NT2/D1 (cell line): ENCODE measurements around the gene KDM4C.

ENCODE experiments used
- DNase-seq: peaks from one replicate; pipeline ENCODE4 v3.0.0-alpha.2; 2011; ENCODE audit warnings: low read depth, low spot score
- H3K27me3 ChIP-seq: 2 replicates; pipeline ENCODE4 v1.6.0; 2011; ENCODE audit warnings: mild to moderate bottlenecking; ENCODE audit not compliant: insufficient read length, insufficient read depth
- H3K36me3 ChIP-seq: 2 replicates; pipeline ENCODE4 v1.6.1; 2011; ENCODE audit warnings: mild to moderate bottlenecking, low read length, mixed read lengths; ENCODE audit not compliant: insufficient read depth, insufficient read length
- H3K4me1 ChIP-seq: 2 replicates; pipeline ENCODE4 v1.5.1; 2011; ENCODE audit not compliant: insufficient read depth, insufficient read length
- H3K4me3 ChIP-seq: 2 replicates; pipeline ENCODE4 v1.5.1; 2011; ENCODE audit warnings: low read depth; ENCODE audit not compliant: insufficient read length
- H3K9ac ChIP-seq: 2 replicates; pipeline ENCODE4 v1.6.0; 2011; ENCODE audit warnings: low read depth; ENCODE audit not compliant: insufficient read length
- H3K9me3 ChIP-seq: 2 replicates; pipeline ENCODE4 v1.5.1; 2011; ENCODE audit warnings: mild to moderate bottlenecking, low read length; ENCODE audit not compliant: insufficient read depth
- SUZ12 ChIP-seq: IDR thresholded peaks from 2 replicates; pipeline ENCODE4 v1.6.1; 2011; ENCODE audit not compliant: insufficient read length, insufficient read depth; ENCODE audit errors: extremely low read depth
- YY1 ChIP-seq: IDR thresholded peaks from 2 replicates; pipeline ENCODE4 v1.6.1; 2011; ENCODE audit not compliant: insufficient read length, insufficient read depth
- ZNF274 ChIP-seq: IDR thresholded peaks from 2 replicates; pipeline ENCODE4 v1.6.1; 2011; ENCODE audit warnings: mild to moderate bottlenecking, low read depth, low read length

KDM4C gene

DNA sequence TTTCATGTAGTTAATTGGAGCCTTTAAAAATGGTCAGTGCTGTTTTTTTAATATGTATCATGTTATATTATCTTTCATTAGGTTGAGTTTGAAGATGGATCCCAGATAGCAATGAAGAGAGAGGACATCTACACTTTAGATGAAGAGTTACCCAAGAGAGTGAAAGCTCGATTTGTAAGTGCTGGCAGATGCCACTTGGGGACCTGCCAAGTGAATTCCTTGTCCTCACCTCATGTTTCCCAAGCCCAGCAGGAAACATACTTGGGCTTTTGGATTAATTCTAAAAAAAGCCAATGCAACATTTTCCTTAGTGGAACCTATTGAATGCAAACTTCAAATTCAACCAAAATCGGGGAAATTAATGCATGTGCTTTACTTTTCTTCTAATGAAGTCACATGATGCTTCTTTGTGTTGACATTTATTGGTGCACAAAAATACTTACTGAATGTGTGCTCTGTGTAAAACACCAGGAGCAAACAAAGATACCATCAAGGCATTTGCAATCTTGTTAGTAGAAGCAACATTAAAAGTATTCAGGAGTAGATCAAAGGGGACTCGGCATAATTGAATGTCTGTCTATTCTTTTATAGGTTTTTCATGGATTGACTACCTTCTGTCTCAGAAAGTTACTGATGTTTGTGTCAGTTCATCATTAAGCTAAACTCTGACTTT, 412.1 kb downstream of the KDM4C start:
- DNase-seq = no peak
- Histone ChIP-seq H3K4me3 (no peak overlapping the region), H3K27me3 (no peaks in the 10 kb centered on the region), H3K9me3 (no peaks in the 10 kb centered on the region), H3K36me3 (no peaks in the 10 kb centered on the region), H3K9ac (no peak overlapping the region), H3K4me1 (no peaks in the 10 kb centered on the region)
- TF ChIP-seq ZNF274 = no peak
- no peak for TF ChIP-seq SUZ12
- TF ChIP-seq YY1 = no peak

DNA sequence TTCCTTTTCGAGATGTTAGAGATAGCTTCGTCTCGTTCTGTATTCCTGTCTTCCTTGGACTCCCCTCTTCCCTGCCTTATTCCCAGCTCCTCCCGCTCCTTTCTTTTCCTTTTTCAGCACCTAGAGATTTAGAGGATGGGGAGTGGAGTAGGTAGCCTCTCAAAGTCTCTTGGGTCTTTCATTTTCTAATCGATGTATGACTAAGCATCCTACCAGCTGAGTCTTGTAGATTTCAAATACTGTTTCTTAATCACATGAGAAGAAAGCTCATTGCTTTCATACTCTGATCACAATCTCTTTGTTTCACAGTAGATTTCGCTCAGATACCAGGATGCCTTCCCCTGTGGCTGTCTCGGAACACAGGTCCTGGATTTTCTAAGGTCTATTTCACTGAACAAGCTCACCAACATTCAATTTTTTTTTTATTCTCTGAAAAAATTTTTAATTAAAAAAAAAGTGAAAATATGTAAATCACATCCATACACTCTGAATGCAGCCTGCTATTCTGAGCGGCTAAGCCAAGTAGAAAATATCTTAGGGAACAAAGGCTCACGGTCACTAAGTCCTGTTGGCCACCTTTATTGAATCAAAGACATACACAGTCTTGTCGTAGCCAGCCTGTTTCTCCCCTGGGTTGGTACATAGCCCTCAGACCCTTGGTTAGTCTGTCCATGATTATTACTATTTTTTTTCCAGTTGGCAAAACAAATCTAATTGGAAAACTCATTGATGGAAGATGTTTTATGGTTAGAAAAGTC, 413.8 kb downstream of the KDM4C start:
- Histone ChIP-seq H3K9me3 (no peaks in the 10 kb centered on the region), H3K4me1 (no peaks in the 10 kb centered on the region), H3K9ac (no peak overlapping the region), H3K4me3 (no peak overlapping the region), H3K27me3 (no peaks in the 10 kb centered on the region), H3K36me3 (no peaks in the 10 kb centered on the region)
- TF ChIP-seq ZNF274 = no peak
- TF ChIP-seq YY1 = no peak
- no peak for TF ChIP-seq SUZ12
- no peak for DNase-seq

DNA sequence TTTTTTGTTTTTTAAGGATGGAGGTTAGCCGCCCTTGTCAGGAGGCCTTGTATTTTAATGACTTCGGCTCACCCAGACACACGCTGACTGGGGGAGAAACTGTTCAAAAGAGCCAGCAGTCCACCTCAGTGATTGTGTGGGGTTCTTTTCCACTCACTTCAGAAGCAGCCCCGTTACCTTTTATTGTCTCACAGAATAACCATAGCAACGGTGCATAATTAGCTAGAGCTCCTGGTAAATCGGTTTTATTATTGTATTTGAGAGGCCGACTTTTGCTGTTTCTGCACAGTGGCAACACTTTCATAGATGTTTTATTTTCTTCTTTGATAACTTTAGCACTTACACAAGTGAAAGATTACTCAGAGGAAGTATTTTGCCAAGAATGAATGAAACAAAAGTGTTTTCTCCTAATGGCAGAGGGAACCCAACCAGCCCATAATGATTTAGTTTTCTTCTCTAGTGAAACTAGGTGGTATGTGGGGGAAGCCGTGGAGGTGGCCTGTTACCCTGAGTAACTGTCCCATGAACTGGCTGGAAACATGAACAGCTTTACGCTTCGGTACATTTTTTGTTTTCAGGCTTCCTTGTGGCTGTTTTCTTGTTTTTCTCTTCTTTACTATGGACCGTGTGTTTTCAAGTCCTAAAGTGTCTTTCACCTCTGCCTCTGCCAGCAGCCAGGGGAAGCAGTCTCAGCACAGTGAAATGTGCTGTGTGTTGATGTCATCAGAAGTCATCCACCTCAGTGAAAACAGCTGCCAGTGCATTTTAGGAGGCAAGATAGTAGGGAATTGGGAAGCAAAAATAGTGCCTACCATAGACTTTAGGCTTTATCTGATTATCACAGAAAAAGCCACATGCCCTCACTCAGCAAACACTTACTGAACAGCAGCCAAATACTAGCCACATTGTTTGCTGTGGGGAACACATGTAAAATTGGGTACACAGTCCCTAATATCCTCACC, 414.7 kb downstream of the KDM4C start:
- Histone ChIP-seq H3K9me3 (no peaks in the 10 kb centered on the region), H3K27me3 (no peaks in the 10 kb centered on the region), H3K4me3 (no peak overlapping the region), H3K9ac (no peak overlapping the region), H3K36me3 (no peaks in the 10 kb centered on the region), H3K4me1 (no peaks in the 10 kb centered on the region)
- no peak for TF ChIP-seq ZNF274
- no peak for TF ChIP-seq YY1
- no peak for TF ChIP-seq SUZ12
- DNase-seq = no peak

DNA sequence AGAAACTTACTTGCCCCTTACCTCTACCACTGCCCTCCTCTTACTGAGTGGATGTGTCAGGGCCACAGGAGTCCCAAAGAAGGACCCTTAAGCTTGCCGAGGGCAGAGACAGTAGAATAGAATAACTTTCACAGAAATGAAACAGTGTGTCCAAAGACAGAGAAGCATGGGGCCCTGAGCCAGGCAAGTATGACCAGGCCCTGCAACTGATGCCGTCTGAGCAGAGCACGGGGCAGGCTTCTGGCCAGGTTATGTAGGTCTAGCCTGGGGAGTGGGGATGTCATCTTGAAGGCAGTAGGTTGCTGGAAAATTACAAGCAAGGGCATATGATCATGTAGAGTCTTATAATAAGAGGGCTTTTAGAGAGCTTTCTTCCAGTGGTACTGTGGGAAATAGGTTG, 415.4 kb downstream of the KDM4C start:
- Histone ChIP-seq H3K9ac (no peak overlapping the region), H3K4me1 (no peaks in the 10 kb centered on the region), H3K36me3 (no peaks in the 10 kb centered on the region), H3K9me3 (no peaks in the 10 kb centered on the region), H3K27me3 (no peaks in the 10 kb centered on the region), H3K4me3 (no peak overlapping the region)
- no peak for DNase-seq
- TF ChIP-seq YY1 = no peak
- no peak for TF ChIP-seq ZNF274
- TF ChIP-seq SUZ12 = no peak

DNA sequence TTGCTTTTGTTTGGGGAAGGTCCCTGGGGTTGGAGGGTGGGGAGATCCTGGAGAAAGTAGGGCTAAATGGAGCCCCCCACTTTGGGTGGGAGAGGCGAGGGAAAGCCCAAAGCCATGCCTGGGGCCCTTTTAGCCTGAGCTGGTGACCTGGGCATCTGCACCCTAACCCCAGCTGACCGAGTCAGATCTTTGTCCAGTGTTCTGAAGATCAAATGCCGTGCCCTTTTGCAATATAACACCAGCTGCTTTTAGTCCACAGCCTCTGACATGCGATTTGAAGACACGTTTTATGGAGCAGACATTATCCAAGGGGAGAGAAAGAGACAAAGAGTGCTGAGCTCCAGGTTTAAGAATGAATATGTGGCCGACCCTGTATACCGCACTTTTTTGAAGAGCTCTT, 416.5 kb downstream of the KDM4C start:
- no peak overlapping the region for H3K4me3 ChIP-seq
- no peak for DNase-seq
- H3K27me3 ChIP-seq = no peaks in the 10 kb centered on the region
- no peaks in the 10 kb centered on the region for H3K4me1 ChIP-seq
- TF ChIP-seq SUZ12 (no peak), ZNF274 (no peak), YY1 (no peak)
- H3K9me3 ChIP-seq = no peaks in the 10 kb centered on the region
- H3K36me3 ChIP-seq = no peaks in the 10 kb centered on the region
- no peak overlapping the region for H3K9ac ChIP-seq

DNA sequence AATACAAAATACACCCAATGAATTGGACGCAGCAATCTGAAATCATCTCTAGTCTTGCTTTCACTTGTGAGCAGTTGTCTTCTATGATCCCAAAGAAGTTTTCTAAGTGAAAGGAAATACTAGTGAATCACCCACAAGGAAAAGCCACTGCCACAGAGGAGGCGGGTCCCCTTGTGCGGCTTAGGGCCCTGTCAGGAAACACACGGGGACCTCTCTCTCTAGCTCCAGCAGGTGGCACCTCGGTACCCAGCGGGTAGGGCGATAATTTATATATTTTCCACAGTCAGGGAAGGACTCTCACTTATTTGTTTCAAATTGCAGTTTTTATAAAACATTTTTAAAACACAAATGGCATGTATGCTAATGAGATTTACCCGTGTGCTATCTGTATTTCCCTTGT, 417.1 kb downstream of the KDM4C start:
- no peak for DNase-seq
- H3K36me3 ChIP-seq = no peaks in the 10 kb centered on the region
- H3K4me3 ChIP-seq = no peak overlapping the region
- H3K27me3 ChIP-seq = no peaks in the 10 kb centered on the region
- no peaks in the 10 kb centered on the region for H3K4me1 ChIP-seq
- no peak overlapping the region for H3K9ac ChIP-seq
- TF ChIP-seq ZNF274 (no peak), SUZ12 (no peak), YY1 (no peak)
- H3K9me3 ChIP-seq = 0 out of 2 replicates have a peak, but pooled peaks cover 1% of the 10 kb centered on the region
